GM23248 (cell line): ENCODE results near the gene TNFRSF8. TPM values are rescaled to one million over a fixed set of nuclear protein-coding genes. Genes with fewer than 3 reads are reported as not detected.

ENCODE experiments used
- DNase-seq: peaks from one replicate; pipeline ENCODE4 v3.0.0-alpha.2; 2015
- H2AFZ ChIP-seq: fragments of 200-600 bp; sonication (generic); 2 replicates; pipeline ENCODE4 v1.6.1; 2016; ENCODE audit warnings: antibody characterized with exemption
- H3F3A ChIP-seq: fragments of 200-600 bp; sonication (generic); 2 replicates; pipeline ENCODE4 v1.6.1; 2016; ENCODE audit warnings: mild to moderate bottlenecking, antibody characterized with exemption, mixed run types; ENCODE audit not compliant: insufficient read depth
- H3K27ac ChIP-seq: fragments of 200-600 bp; sonication (generic); 2 replicates; pipeline ENCODE4 v1.5.1; 2016; ENCODE audit warnings: mild to moderate bottlenecking
- H3K27me3 ChIP-seq: fragments of 200-600 bp; sonication (generic); replicated peaks from 2 replicates; pipeline ENCODE4 v1.6.1; 2016; ENCODE audit warnings: mild to moderate bottlenecking; ENCODE audit not compliant: insufficient read depth
- H3K36me3 ChIP-seq: fragments of 200-600 bp; sonication (generic); 2 replicates; pipeline ENCODE4 v1.6.1; 2016; ENCODE audit warnings: low read depth, mild to moderate bottlenecking
- H3K4me1 ChIP-seq: fragments of 200-600 bp; sonication (generic); 2 replicates; pipeline ENCODE4 v1.6.1; 2016; ENCODE audit warnings: mild to moderate bottlenecking; ENCODE audit not compliant: insufficient read depth
- H3K4me2 ChIP-seq: fragments of 200-600 bp; sonication (generic); one replicate; pipeline ENCODE4 v1.6.1; 2016; ENCODE audit warnings: mild to moderate bottlenecking; ENCODE audit not compliant: unreplicated experiment
- H3K4me3 ChIP-seq: fragments of 200-600 bp; sonication (generic); 2 replicates; pipeline ENCODE4 v1.5.1; 2016; ENCODE audit warnings: mild to moderate bottlenecking
- H3K79me2 ChIP-seq: fragments of 200-600 bp; sonication (generic); 2 replicates; pipeline ENCODE4 v1.6.1; 2016; ENCODE audit warnings: mild to moderate bottlenecking; ENCODE audit not compliant: insufficient read depth
- H3K9ac ChIP-seq: fragments of 200-600 bp; sonication (generic); 2 replicates; pipeline ENCODE4 v1.6.1; 2016; ENCODE audit warnings: mild to moderate bottlenecking
- H3K9me2 ChIP-seq: fragments of 200-600 bp; sonication (generic); 2 replicates; pipeline ENCODE4 v1.6.1; 2016; ENCODE audit warnings: mixed run types, mild to moderate bottlenecking, moderate library complexity; ENCODE audit not compliant: insufficient read depth
- H3K9me3 ChIP-seq: fragments of 200-600 bp; sonication (generic); one replicate; pipeline ENCODE4 v1.6.1; 2017; ENCODE audit warnings: low read depth
- H4K20me1 ChIP-seq: fragments of 200-600 bp; sonication (generic); 2 replicates; pipeline ENCODE4 v1.6.0; 2016; ENCODE audit not compliant: insufficient read depth
- EZH2 ChIP-seq: fragments of 200-600 bp; sonication (generic); IDR thresholded peaks from 2 replicates; pipeline ENCODE4 v1.6.1; 2018; ENCODE audit warnings: antibody characterized with exemption, mild to moderate bottlenecking; ENCODE audit not compliant: insufficient read depth, poor library complexity, severe bottlenecking
- EZH2phosphoT487 ChIP-seq: fragments of 200-600 bp; sonication (generic); IDR thresholded peaks from 2 replicates; pipeline ENCODE4 v1.6.1; 2018; ENCODE audit warnings: antibody characterized with exemption, moderate library complexity, mild to moderate bottlenecking, low read depth; ENCODE audit not compliant: insufficient read depth
- WGBS, 2 experiments: methylation state at CpG; one replicate each; pipeline ENCODE4 v1.1.6; 2015 to 2017; ENCODE audit warnings: low lambda C conversion rate in 2 of 2, low coverage in 1 of 2; ENCODE audit errors: missing lambda C conversion rate in 2 of 2; 5-methylcytosine and 5-hydroxymethylcytosine counted together
- in situ Hi-C: fragments of 300-500 bp; cut with MboI; formaldehyde crosslinking; loops from 2 replicates; pipeline ENCODE4 v1.15.0; 2020
- polyA plus RNA-seq: library from polyadenylated mRNA; unstranded; fragments of >200 nt; fragmentation: Nextera tagmentation; extraction: Ambion mirVana; gene quantifications from 2 replicates; pipeline ENCODE4 v1.2.1, GENCODE V29; 2016
- total RNA-seq: library from RNA; depleted of rRNA; stranded (reverse); fragments of >200 nt; shearing (Covaris generic); gene quantifications from 2 replicates; pipeline ENCODE4 v1.2.3, GENCODE V29; 2014

Gene TNFRSF8
- total and polyA plus RNA-seq, 2 experiments from 2014 or later: 0.23 TPM; not detected in 1

DNA sequence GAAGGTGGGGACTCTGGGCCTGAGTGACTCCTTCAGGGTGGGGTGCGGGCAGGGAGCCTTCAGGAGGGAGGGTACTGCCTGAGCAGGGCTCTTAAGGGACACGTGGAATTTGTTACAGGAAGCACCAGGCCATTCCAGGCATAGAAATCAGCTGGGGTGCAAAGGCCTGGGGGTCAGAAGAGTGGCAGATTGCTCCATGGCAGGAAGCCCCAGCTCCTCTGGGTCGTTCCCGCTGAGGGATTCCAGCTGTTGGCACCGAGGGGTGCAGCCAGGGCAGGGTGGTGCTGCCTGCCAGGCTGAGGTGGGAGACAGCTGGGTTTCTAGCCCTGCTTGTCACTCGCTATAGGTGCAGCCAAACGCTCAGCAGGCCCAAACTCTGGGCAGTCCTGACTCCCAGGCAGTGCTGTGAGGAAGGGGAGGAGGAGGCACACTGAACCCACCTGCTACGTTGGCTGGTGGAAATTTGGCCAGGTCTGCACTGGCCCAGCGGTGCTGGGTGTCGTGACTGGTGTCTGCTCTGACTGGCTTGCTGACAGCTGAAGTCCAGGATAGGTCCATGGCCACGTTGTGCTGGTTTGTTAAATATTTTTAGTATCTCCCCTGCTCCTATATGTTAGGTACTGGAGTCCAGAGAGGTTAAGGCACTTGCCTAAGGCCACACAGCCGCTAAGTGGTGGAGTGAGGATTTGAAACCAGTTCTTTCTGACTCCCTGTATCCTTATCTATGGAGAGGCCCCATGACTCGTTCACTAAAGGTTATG, 123.0 kb downstream of the TNFRSF8 start:
- no peak for DNase-seq
- in situ Hi-C loops: no loop called here
- H3K27me3 ChIP-seq: no peaks in the 10 kb centered on the region
- H3K9me2 ChIP-seq: no peaks in the 10 kb centered on the region
- no peak for TF ChIP-seq EZH2phosphoT487
- H3K79me2 ChIP-seq: no peaks in the 10 kb centered on the region
- no peak overlapping the region for H3K4me3 ChIP-seq
- no peak overlapping the region for H2AFZ ChIP-seq
- peaks cover 12% of the 10 kb centered on the region for H3K4me1 ChIP-seq
- no peaks in the 10 kb centered on the region for H4K20me1 ChIP-seq
- no peaks in the 10 kb centered on the region for H3F3A ChIP-seq
- no peaks in the 10 kb centered on the region for H3K36me3 ChIP-seq
- WGBS, 2 experiments: 66 to 67% methylated on average over 13 of the region's 13 CpGs
- H3K9me3 ChIP-seq: no peaks in the 10 kb centered on the region
- H3K27ac ChIP-seq: no peak overlapping the region
- no peak overlapping the region for H3K4me2 ChIP-seq
- H3K9ac ChIP-seq: no peak overlapping the region

DNA sequence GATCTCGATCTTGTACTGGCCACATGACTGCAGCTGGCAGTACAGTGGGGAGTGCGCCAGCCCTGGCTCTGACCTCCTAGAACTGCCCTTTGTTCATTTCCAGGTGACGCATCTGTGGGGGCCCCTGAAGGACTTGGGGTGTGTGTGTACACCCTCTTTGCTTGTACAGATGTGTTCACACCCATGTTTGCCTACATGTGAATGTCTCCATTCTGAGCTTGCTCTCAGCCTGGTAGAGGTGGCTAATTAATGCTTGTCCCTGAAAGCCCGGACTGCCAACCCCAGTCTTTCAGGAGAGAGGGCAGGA, 123.5 kb downstream of the TNFRSF8 start:
- H3K27me3 ChIP-seq: no peaks in the 10 kb centered on the region
- DNase-seq: no peak
- H3K9me3 ChIP-seq: no peaks in the 10 kb centered on the region
- H3K4me2 ChIP-seq: no peak overlapping the region
- H2AFZ ChIP-seq: no peak overlapping the region
- H3K27ac ChIP-seq: no peak overlapping the region
- no peak overlapping the region for H3K9ac ChIP-seq
- peaks cover 12% of the 10 kb centered on the region for H3K4me1 ChIP-seq
- TF ChIP-seq EZH2phosphoT487: no peak
- TF ChIP-seq EZH2: no peak
- H3K9me2 ChIP-seq: no peaks in the 10 kb centered on the region
- in situ Hi-C loops: no loop called here
- H3K79me2 ChIP-seq: no peaks in the 10 kb centered on the region
- no peaks in the 10 kb centered on the region for H3F3A ChIP-seq
- 69 to 78% methylated on average over 4 of the region's 4 CpGs for WGBS, 2 experiments
- H3K36me3 ChIP-seq: no peaks in the 10 kb centered on the region
- no peaks in the 10 kb centered on the region for H4K20me1 ChIP-seq
- no peak overlapping the region for H3K4me3 ChIP-seq

DNA sequence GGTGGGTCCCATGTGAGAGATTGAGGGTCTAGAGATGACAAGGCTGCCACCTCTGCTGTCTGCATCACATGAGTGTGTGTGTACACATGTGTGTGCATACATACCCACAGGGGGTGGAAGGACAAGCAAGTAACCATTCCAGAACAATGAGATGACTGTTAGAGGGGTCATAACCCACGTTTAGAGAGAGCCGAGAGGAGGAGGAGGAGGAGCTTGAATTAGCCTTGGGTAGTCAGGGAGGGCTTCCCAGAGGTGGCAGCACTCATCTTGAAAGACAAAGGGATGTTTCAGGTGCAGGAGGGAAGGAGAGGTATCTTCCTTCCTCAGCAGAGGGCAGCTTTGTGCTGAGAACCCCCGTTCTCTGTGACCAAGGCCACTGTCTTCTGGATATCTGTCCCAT, 125.0 kb downstream of the TNFRSF8 start:
- WGBS, 2 experiments: 73 to 79% methylated on average over 3 of the region's 3 CpGs
- Histone ChIP-seq H3K9me3 (no peaks in the 10 kb centered on the region), H3K36me3 (no peaks in the 10 kb centered on the region), H3F3A (no peaks in the 10 kb centered on the region), H4K20me1 (no peaks in the 10 kb centered on the region), H3K9ac (no peak overlapping the region), H3K4me3 (no peak overlapping the region), H3K4me2 (no peak overlapping the region), H3K27ac (no peak overlapping the region), H3K79me2 (no peaks in the 10 kb centered on the region), H2AFZ (no peak overlapping the region), H3K4me1 (peaks cover 12% of the 10 kb centered on the region), H3K9me2 (no peaks in the 10 kb centered on the region), H3K27me3 (no peaks in the 10 kb centered on the region)
- TF ChIP-seq EZH2 (no peak), EZH2phosphoT487 (no peak)
- in situ Hi-C loops: no loop called here
- DNase-seq: no peak

DNA sequence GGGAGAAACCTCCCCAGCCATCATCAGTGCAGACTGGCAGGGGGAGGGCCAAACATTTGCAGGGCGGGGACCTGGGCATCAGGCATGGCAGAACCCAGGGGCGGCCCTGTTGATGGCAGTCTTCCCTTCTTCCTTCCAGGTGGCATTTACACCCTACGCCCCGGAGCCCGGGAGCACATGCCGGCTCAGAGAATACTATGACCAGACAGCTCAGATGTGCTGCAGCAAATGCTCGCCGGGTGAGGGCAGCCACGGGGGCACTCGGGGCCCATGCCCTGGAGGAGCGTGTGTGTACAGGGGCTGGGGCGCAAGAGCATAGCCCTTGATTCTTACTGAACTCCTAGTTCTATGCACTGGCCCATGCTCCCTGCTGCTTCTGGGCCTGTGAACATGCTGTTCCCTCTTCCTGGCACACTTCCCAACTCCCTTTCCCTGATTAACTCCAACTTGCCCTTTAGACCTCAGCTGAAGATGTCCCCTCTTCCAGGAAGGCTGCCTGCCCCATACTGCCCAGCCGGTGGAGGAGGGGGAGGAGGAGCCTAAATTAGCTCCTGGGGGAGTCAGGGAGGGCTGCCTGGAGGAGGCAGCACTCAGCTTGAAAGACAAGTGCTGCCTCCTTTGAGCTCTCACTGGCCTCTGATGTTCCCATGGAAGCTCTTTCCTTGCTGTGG, 125.7 kb downstream of the TNFRSF8 start:
- Histone ChIP-seq H4K20me1 (no peaks in the 10 kb centered on the region), H3K27me3 (no peaks in the 10 kb centered on the region), H2AFZ (no peak overlapping the region), H3K9me3 (no peaks in the 10 kb centered on the region), H3K4me3 (no peak overlapping the region), H3F3A (no peaks in the 10 kb centered on the region), H3K79me2 (no peaks in the 10 kb centered on the region), H3K9ac (no peak overlapping the region), H3K27ac (no peak overlapping the region), H3K4me2 (no peak overlapping the region), H3K4me1 (peaks cover 10% of the 10 kb centered on the region), H3K36me3 (no peaks in the 10 kb centered on the region), H3K9me2 (no peaks in the 10 kb centered on the region)
- 60 to 63% methylated on average over 13 of the region's 13 CpGs for WGBS, 2 experiments
- no peak for DNase-seq
- TF ChIP-seq EZH2: no peak
- TF ChIP-seq EZH2phosphoT487: no peak
- in situ Hi-C loops: no loop called here
